PC-9 (cell line): ENCODE results near the gene YLPM1.

Source experiments
- EZH2 ChIP-seq: fragments of 200-600 bp; sonication (generic); IDR thresholded peaks from 2 replicates; pipeline ENCODE4 v1.8.0; 2017; ENCODE audit warnings: antibody characterized with exemption, low read depth
- TF ChIP-seq, protein P1 (sequence below): fragments of 200-600 bp; sonication (generic); conservative IDR thresholded peaks from 2 replicates; pipeline ENCODE4 v1.6.1; 2017; ENCODE audit warnings: mixed run types, antibody characterized with exemption, mild to moderate bottlenecking, moderate library complexity

GRCh38 chr14:74848768-74849167, 85.7 kb downstream of the YLPM1 start:
- TF ChIP-seq, protein P1, sequence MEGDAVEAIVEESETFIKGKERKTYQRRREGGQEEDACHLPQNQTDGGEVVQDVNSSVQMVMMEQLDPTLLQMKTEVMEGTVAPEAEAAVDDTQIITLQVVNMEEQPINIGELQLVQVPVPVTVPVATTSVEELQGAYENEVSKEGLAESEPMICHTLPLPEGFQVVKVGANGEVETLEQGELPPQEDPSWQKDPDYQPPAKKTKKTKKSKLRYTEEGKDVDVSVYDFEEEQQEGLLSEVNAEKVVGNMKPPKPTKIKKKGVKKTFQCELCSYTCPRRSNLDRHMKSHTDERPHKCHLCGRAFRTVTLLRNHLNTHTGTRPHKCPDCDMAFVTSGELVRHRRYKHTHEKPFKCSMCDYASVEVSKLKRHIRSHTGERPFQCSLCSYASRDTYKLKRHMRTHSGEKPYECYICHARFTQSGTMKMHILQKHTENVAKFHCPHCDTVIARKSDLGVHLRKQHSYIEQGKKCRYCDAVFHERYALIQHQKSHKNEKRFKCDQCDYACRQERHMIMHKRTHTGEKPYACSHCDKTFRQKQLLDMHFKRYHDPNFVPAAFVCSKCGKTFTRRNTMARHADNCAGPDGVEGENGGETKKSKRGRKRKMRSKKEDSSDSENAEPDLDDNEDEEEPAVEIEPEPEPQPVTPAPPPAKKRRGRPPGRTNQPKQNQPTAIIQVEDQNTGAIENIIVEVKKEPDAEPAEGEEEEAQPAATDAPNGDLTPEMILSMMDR = no peak
- no peak for TF ChIP-seq EZH2
